ENCODE data around the gene VSIG10L. TPM values are rescaled to one million over a fixed set of nuclear protein-coding genes. Genes with fewer than 3 reads are reported as not detected.
A peak's percentile ranks its signal among the peaks of the same experiment; 100 is the strongest.

VSIG10L gene
- 4.5 and 5.0 TPM in 2 replicates for total RNA-seq (2022)
- Bru-seq, nascent RNA, result percentile 44 among the genes with signal in this experiment
- percentile 47 among the genes with signal in this experiment for BruChase-seq, experiment 1, labeled RNA remaining after a 2-hour chase
- percentile 55 among the genes with signal in this experiment for BruChase-seq, experiment 2, labeled RNA remaining after a 6-hour chase
- long read RNA-seq, partial matches to known transcripts, result 15 of 16 reads
- long read RNA-seq, other reads (novel, unspliced or antisense), result 1 of 16 reads

GRCh38 chr19:51341976-51342580, at the start of gene VSIG10L:
TSS of gene VSIG10L (minus strand) at chr19:51342139. CDS start at chr19:51342124, 15 bp downstream.
- H3K27me3 ChIP-seq (replicated peaks; ENCODE audit: control insufficient read depth, insufficient read depth, low read length), result no peaks in the 10 kb centered on the region
- H3K4me1 ChIP-seq, result peaks cover 27% of the 10 kb centered on the region
- ChIA-PET POLR2A (interaction anchor here (1.0 to 2.4 kb wide), 3 partner anchors 13 to 26 kb away, joined by 3 to 11 read pairs (median 7); no protein-coding TSS in a partner anchor), CTCF (interaction anchor here (1.1 to 3.9 kb wide), 2 partner anchors 13 to 66 kb away, joined by 4 to 46 read pairs; no protein-coding TSS in a partner anchor)
- DNase-seq, result peak in 1 of 2 experiments; percentile 38
- Mint-ChIP-seq H3K36me3 (ENCODE audit: insufficient read depth, unreplicated experiment) (peaks cover 39% of the 10 kb centered on the region), H3K4me3 (ENCODE audit: unreplicated experiment) (peak within 1 kb of the TSS; percentile 86), H3K9me3 (ENCODE audit: unreplicated experiment) (no peaks in the 10 kb centered on the region), H3K27ac (ENCODE audit: unreplicated experiment) (peak within 1 kb of the TSS; percentile 91), H3K4me1 (ENCODE audit: low read depth, unreplicated experiment) (peaks cover 25% of the 10 kb centered on the region), H3K27me3 (ENCODE audit: insufficient read depth, unreplicated experiment) (no peaks in the 10 kb centered on the region)
- no peak for TF ChIP-seq CTCF (IDR thresholded peaks at IDR 0.05; ENCODE audit: insufficient read depth in 1 of 2, low read depth in 1 of 2, low read length in 1 of 2, severe bottlenecking in 1 of 2, unreplicated experiment in 1 of 2)
- H3K4me3 ChIP-seq (ENCODE audit: low read depth, low read length), result peak within 1 kb of the TSS; percentile 78
- peaks cover 1% of the 10 kb centered on the region; the same call in 1 of the 2 replicates for H3K36me3 ChIP-seq (ENCODE audit: control insufficient read depth, insufficient read depth, low read length)
- BruUV-seq (replicated peaks), result no TSS peak
- intact Hi-C loops (cut with micrococcal nuclease; ENCODE audit: unreplicated experiment), result no loop called here
- H3K9me3 ChIP-seq, result no peaks in the 10 kb centered on the region

- Histone ChIP-seq H3K4me3 (ENCODE audit: low read depth, low read length) (no peak overlapping the region), H3K4me1 (0 out of 2 replicates have a peak, but pooled peaks cover 3% of the 10 kb centered on the region), H3K27me3 (replicated peaks; ENCODE audit: control insufficient read depth, insufficient read depth, low read length) (no peaks in the 10 kb centered on the region), H3K36me3 (ENCODE audit: control insufficient read depth, insufficient read depth, low read length) (no peaks in the 10 kb centered on the region), H3K9me3 (no peaks in the 10 kb centered on the region)
- no peak overlapping the region for H3K27ac Mint-ChIP-seq (ENCODE audit: unreplicated experiment)
- no peak overlapping the region for H3K4me3 Mint-ChIP-seq (ENCODE audit: unreplicated experiment)
- ChIA-PET CTCF (no interaction called here), POLR2A (no interaction called here)
- H3K4me1 Mint-ChIP-seq (ENCODE audit: low read depth, unreplicated experiment), result peaks cover 6% of the 10 kb centered on the region
- DNase-seq, result no peak
- BruUV-seq (replicated peaks), result no TSS peak
- no peaks in the 10 kb centered on the region for H3K27me3 Mint-ChIP-seq (ENCODE audit: insufficient read depth, unreplicated experiment)
- no peaks in the 10 kb centered on the region for H3K9me3 Mint-ChIP-seq (ENCODE audit: unreplicated experiment)
- no peak for TF ChIP-seq CTCF (IDR thresholded peaks at IDR 0.05; ENCODE audit: insufficient read depth in 1 of 2, low read depth in 1 of 2, low read length in 1 of 2, severe bottlenecking in 1 of 2, unreplicated experiment in 1 of 2)
- peaks cover 11% of the 10 kb centered on the region for H3K36me3 Mint-ChIP-seq (ENCODE audit: insufficient read depth, unreplicated experiment)
- intact Hi-C loops (cut with micrococcal nuclease; ENCODE audit: unreplicated experiment), result no loop called here
These were observed 49.2 kb upstream of the VSIG10L start for GRCh38 chr19:51391073-51391611.

GRCh38 chr19:51389143-51389542, 47.2 kb upstream of the VSIG10L start:
- 0 out of 2 replicates have a peak, but pooled peaks cover 3% of the 10 kb centered on the region for H3K4me1 ChIP-seq
- intact Hi-C loops (cut with micrococcal nuclease; ENCODE audit: unreplicated experiment), result no loop called here
- DNase-seq, result no peak
- no peak overlapping the region for H3K27ac Mint-ChIP-seq (ENCODE audit: unreplicated experiment)
- POLR2A ChIA-PET, result no interaction called here
- CTCF ChIA-PET, result interaction anchor here (0.6 kb wide), 1 partner anchor 59 kb away, joined by 5 read pairs; no protein-coding TSS in a partner anchor
- no peaks in the 10 kb centered on the region for H3K27me3 Mint-ChIP-seq (ENCODE audit: insufficient read depth, unreplicated experiment)
- no TSS peak for BruUV-seq (replicated peaks)
- no peaks in the 10 kb centered on the region for H3K4me1 Mint-ChIP-seq (ENCODE audit: low read depth, unreplicated experiment)
- H3K9me3 Mint-ChIP-seq (ENCODE audit: unreplicated experiment), result no peaks in the 10 kb centered on the region
- no peak overlapping the region for H3K4me3 ChIP-seq (ENCODE audit: low read depth, low read length)
- H3K4me3 Mint-ChIP-seq (ENCODE audit: unreplicated experiment), result no peak overlapping the region
- H3K9me3 ChIP-seq, result no peaks in the 10 kb centered on the region
- peaks cover 5% of the 10 kb centered on the region for H3K36me3 Mint-ChIP-seq (ENCODE audit: insufficient read depth, unreplicated experiment)
- H3K36me3 ChIP-seq (ENCODE audit: control insufficient read depth, insufficient read depth, low read length), result no peaks in the 10 kb centered on the region
- TF ChIP-seq CTCF (IDR thresholded peaks at IDR 0.05; ENCODE audit: insufficient read depth in 1 of 2, low read depth in 1 of 2, low read length in 1 of 2, severe bottlenecking in 1 of 2, unreplicated experiment in 1 of 2), result no peak
- no peaks in the 10 kb centered on the region for H3K27me3 ChIP-seq (replicated peaks; ENCODE audit: control insufficient read depth, insufficient read depth, low read length)

Measured in Caco-2 (cell line).